Smooth muscle cell (in vitro differentiated cells): ENCODE data around the gene NIPSNAP3A. TPM values are rescaled to one million over a fixed set of nuclear protein-coding genes. Genes with fewer than 3 reads are reported as not detected.

Source experiments
- DNase-seq: peaks from one replicate; lab custom pipeline; 2025; ENCODE audit not compliant: unreplicated experiment; lab: John Stamatoyannopoulos, UW
- H2AFZ ChIP-seq: fragments of 200-600 bp; sonication (generic); 2 replicates; pipeline ENCODE4 v1.6.0; 2016; ENCODE audit warnings: antibody characterized with exemption, low read depth, mild to moderate bottlenecking
- H3F3A ChIP-seq: fragments of 200-600 bp; sonication (generic); 2 replicates; pipeline ENCODE4 v1.6.0; 2017; ENCODE audit warnings: antibody characterized with exemption, low read depth
- H3K27ac ChIP-seq: fragments of 200-600 bp; sonication (generic); 2 replicates; pipeline ENCODE4 v1.5.1; 2016; ENCODE audit warnings: low read depth, mild to moderate bottlenecking
- H3K27me3 ChIP-seq: fragments of 200-600 bp; sonication (generic); 2 replicates; pipeline ENCODE4 v1.6.1; 2016; ENCODE audit warnings: low read depth, mild to moderate bottlenecking
- H3K36me3 ChIP-seq: fragments of 200-600 bp; sonication (generic); 2 replicates; pipeline ENCODE4 v1.5.1; 2016; ENCODE audit warnings: low read depth
- H3K4me1 ChIP-seq: fragments of 200-600 bp; sonication (generic); 2 replicates; pipeline ENCODE4 v1.5.1; 2016; ENCODE audit warnings: low read depth
- H3K4me2 ChIP-seq: fragments of 200-600 bp; sonication (generic); 2 replicates; pipeline ENCODE4 v1.6.0; 2016; ENCODE audit warnings: mild to moderate bottlenecking
- H3K4me3 ChIP-seq: fragments of 200-600 bp; sonication (generic); 2 replicates; pipeline ENCODE4 v1.5.1; 2016; ENCODE audit warnings: mild to moderate bottlenecking
- H3K79me2 ChIP-seq: fragments of 200-600 bp; sonication (generic); 2 replicates; pipeline ENCODE4 v1.6.0; 2016; ENCODE audit warnings: low read depth, mild to moderate bottlenecking
- H3K9ac ChIP-seq: fragments of 200-600 bp; sonication (generic); 2 replicates; pipeline ENCODE4 v1.6.0; 2016; ENCODE audit warnings: low read depth
- H3K9me3 ChIP-seq: fragments of 200-600 bp; sonication (generic); replicated peaks from 2 replicates; pipeline ENCODE4 v1.5.1; 2016; ENCODE audit warnings: low read depth
- H4K20me1 ChIP-seq: fragments of 200-600 bp; sonication (generic); 2 replicates; pipeline ENCODE4 v1.6.0; 2016; ENCODE audit warnings: low read depth
- WGBS: methylation state at CpG from one replicate; pipeline ENCODE4 v1.1.7; 2016; ENCODE audit warnings: low lambda C conversion rate; 5-methylcytosine and 5-hydroxymethylcytosine counted together
- polyA plus RNA-seq: library from polyadenylated mRNA; unstranded; fragments of >200 nt; fragmentation: Nextera tagmentation; extraction: Ambion mirVana; gene quantifications from 2 replicates; pipeline ENCODE4 v1.2.1, GENCODE V29; 2016
- total RNA-seq: library from RNA; depleted of rRNA; stranded (reverse); fragments of >200 nt; gene quantifications from 2 replicates; pipeline ENCODE4 v1.2.3, GENCODE V29; 2014
- TF ChIP-seq, protein P1 (sequence below): fragments of 200-600 bp; sonication (generic); IDR thresholded peaks from 2 replicates; pipeline ENCODE4 v1.5.1; 2017; ENCODE audit warnings: borderline replicate concordance, mild to moderate bottlenecking, antibody characterized with exemption; ENCODE audit not compliant: insufficient read depth, poor library complexity, severe bottlenecking

NIPSNAP3A gene
- total and polyA plus RNA-seq, 2 experiments from 2014 or later = 24.3 to 31.4 TPM

- H3K36me3 ChIP-seq = no peaks in the 10 kb centered on the region
- 96% methylated on average over 5 of the region's 5 CpGs for WGBS
- DNase-seq = no peak
These were observed 22.5 kb upstream of the NIPSNAP3A start for GRCh38 chr9:104725014-104725413.

GRCh38 chr9:104738452-104738851 is 9.0 kb upstream of the NIPSNAP3A start:
- no peaks in the 10 kb centered on the region for H3K79me2 ChIP-seq
- 67% methylated on average over 3 of the region's 3 CpGs for WGBS
- no peaks in the 10 kb centered on the region for H3F3A ChIP-seq
- H3K9me3 ChIP-seq = no peaks in the 10 kb centered on the region
- TF ChIP-seq, protein P1, sequence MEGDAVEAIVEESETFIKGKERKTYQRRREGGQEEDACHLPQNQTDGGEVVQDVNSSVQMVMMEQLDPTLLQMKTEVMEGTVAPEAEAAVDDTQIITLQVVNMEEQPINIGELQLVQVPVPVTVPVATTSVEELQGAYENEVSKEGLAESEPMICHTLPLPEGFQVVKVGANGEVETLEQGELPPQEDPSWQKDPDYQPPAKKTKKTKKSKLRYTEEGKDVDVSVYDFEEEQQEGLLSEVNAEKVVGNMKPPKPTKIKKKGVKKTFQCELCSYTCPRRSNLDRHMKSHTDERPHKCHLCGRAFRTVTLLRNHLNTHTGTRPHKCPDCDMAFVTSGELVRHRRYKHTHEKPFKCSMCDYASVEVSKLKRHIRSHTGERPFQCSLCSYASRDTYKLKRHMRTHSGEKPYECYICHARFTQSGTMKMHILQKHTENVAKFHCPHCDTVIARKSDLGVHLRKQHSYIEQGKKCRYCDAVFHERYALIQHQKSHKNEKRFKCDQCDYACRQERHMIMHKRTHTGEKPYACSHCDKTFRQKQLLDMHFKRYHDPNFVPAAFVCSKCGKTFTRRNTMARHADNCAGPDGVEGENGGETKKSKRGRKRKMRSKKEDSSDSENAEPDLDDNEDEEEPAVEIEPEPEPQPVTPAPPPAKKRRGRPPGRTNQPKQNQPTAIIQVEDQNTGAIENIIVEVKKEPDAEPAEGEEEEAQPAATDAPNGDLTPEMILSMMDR = no peak
- H3K27me3 ChIP-seq = no peaks in the 10 kb centered on the region
- H3K27ac ChIP-seq = no peak overlapping the region
- H4K20me1 ChIP-seq = no peaks in the 10 kb centered on the region
- H3K4me2 ChIP-seq = no peak overlapping the region
- H3K36me3 ChIP-seq = no peaks in the 10 kb centered on the region
- no peak overlapping the region for H3K4me3 ChIP-seq
- no peak overlapping the region for H3K9ac ChIP-seq
- no peak overlapping the region for H2AFZ ChIP-seq
- H3K4me1 ChIP-seq = no peaks in the 10 kb centered on the region
- no peak for DNase-seq

More at GRCh38 chr9:104725014-104725413, 22.5 kb upstream of the NIPSNAP3A start:
- Histone ChIP-seq H3K4me3 (no peak overlapping the region), H3K9me3 (no peaks in the 10 kb centered on the region), H2AFZ (no peak overlapping the region), H3K27ac (no peak overlapping the region), H3K9ac (no peak overlapping the region), H3F3A (no peaks in the 10 kb centered on the region), H4K20me1 (no peaks in the 10 kb centered on the region), H3K79me2 (no peaks in the 10 kb centered on the region), H3K4me1 (no peaks in the 10 kb centered on the region), H3K4me2 (no peak overlapping the region), H3K27me3 (no peaks in the 10 kb centered on the region)
- TF ChIP-seq, protein P1 = no peak

DNA sequence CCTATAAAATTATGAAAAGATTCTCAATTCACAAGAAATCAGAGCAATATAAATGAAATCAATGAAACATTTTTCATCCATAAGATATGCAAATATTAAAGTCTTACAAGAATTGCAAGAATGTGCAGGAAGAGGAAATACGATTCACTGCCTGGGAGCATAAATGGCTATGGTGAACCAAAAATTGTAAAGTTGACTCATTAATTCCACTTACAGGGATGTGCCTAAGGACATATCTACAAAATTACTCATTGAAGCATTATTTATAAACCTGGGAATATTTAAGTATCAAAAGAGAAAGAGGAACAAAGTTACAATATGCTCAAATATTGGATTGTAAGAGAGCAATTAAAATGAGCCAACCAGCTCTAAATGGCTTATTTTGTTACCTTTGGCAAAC is 6.9 kb upstream of the NIPSNAP3A start:
- Histone ChIP-seq H3K79me2 (no peaks in the 10 kb centered on the region), H3K36me3 (no peaks in the 10 kb centered on the region), H4K20me1 (no peaks in the 10 kb centered on the region), H3K4me3 (no peak overlapping the region), H3K27ac (no peak overlapping the region), H3K9me3 (no peaks in the 10 kb centered on the region), H3K4me2 (no peak overlapping the region), H3K4me1 (no peaks in the 10 kb centered on the region), H3K9ac (no peak overlapping the region), H3K27me3 (no peaks in the 10 kb centered on the region), H3F3A (no peaks in the 10 kb centered on the region), H2AFZ (no peak overlapping the region)
- TF ChIP-seq, protein P1 = no peak
- WGBS = 65% methylated on average over 1 of the region's 1 CpG
- DNase-seq = no peak

- Histone ChIP-seq H3K9me3 (no peaks in the 10 kb centered on the region), H3F3A (no peaks in the 10 kb centered on the region), H3K4me2 (no peak overlapping the region), H3K4me1 (no peaks in the 10 kb centered on the region), H3K9ac (no peak overlapping the region), H2AFZ (no peak overlapping the region), H3K4me3 (no peak overlapping the region), H4K20me1 (no peaks in the 10 kb centered on the region), H3K27me3 (no peaks in the 10 kb centered on the region), H3K79me2 (peaks cover 3% of the 10 kb centered on the region), H3K27ac (no peak overlapping the region), H3K36me3 (no peaks in the 10 kb centered on the region)
- 34% methylated on average over 7 of the region's 7 CpGs for WGBS
- no peak for DNase-seq
- TF ChIP-seq, protein P1 = peak; percentile 77
These were observed 4.0 kb upstream of the NIPSNAP3A start for GRCh38 chr9:104743376-104743985.
